Endothelial cell of umbilical vein (primary cell): Measurements from ENCODE around the gene MSRB2. TPM values are rescaled to one million over a fixed set of nuclear protein-coding genes. Genes with fewer than 3 reads are reported as not detected.

Experiments used
- BruUV-seq: library from RNA; stranded (reverse); fragments of 400-500 nt; replicated peaks from 2 replicates; lab custom pipeline; 2021; lab: Mats Ljungman, UMichigan
- CTCF ChIA-PET: fragments of 300-600, 350-600 bp; sonication (Branson Sonifier 250); formaldehyde crosslinking; loops from one replicate; lab custom pipeline; 2021; ENCODE audit warnings: antibody characterized with exemption, inconsistent platforms; lab: Charles Lee
- POLR2A ChIA-PET: fragments of 300-600, 350-600 bp; sonication (Branson Sonifier 250); formaldehyde crosslinking; loops from one replicate; lab custom pipeline; 2021; ENCODE audit warnings: antibody characterized with exemption, inconsistent platforms; lab: Charles Lee
- DNase-seq: peaks from one replicate; pipeline ENCODE4 v3.0.0-alpha.2; 2011; ENCODE audit warnings: low read depth, low spot score
- FAIRE-seq: peaks from 2 replicates; lab custom pipeline; 2011; peaks lifted over from hg19 to GRCh38; lab: Jason Lieb, UNC
- H2AFZ ChIP-seq: 2 replicates; pipeline ENCODE4 v1.6.0; 2012; ENCODE audit warnings: low read depth, low read length, control low read depth, inconsistent platforms
- H3K27ac ChIP-seq: 2 replicates; pipeline ENCODE4 v1.5.1; 2011; ENCODE audit warnings: low read depth, mild to moderate bottlenecking, control low read depth, low read length, moderate library complexity; ENCODE audit not compliant: insufficient read depth
- H3K27me3 ChIP-seq, 2 experiments: 2 replicates each; pipeline versions ENCODE4 v1.6.0 to v1.6.1; 2011; ENCODE audit warnings: low read length in 2 of 2, mixed read lengths in 1 of 2; ENCODE audit not compliant: control insufficient read depth in 2 of 2, insufficient read depth in 2 of 2
- H3K36me3 ChIP-seq, 2 experiments: 2 replicates in 1 of 2; 3 replicates in 1 of 2; pipeline ENCODE4 v1.5.1; 2011; ENCODE audit warnings: low read length in 2 of 2, mild to moderate bottlenecking in 1 of 2, moderate library complexity in 1 of 2; ENCODE audit not compliant: control insufficient read depth in 2 of 2, insufficient read depth in 2 of 2; ENCODE audit errors: extremely low read depth in 1 of 2
- H3K4me1 ChIP-seq: 3 replicates; pipeline ENCODE4 v1.5.1; 2011; ENCODE audit warnings: mild to moderate bottlenecking, low read length; ENCODE audit not compliant: control insufficient read depth, insufficient read depth; ENCODE audit errors: extremely low read depth
- H3K4me2 ChIP-seq: 2 replicates; pipeline ENCODE4 v1.6.1; 2011; ENCODE audit warnings: low read length, control low read depth, mixed read lengths; ENCODE audit not compliant: insufficient read depth
- H3K4me3 ChIP-seq, 3 experiments: fragments of 200-600 bp in 1 of 3; sonication (generic), shearing (Covaris generic) in 1 of 3; replicated peaks in 1 of 3; 2 replicates each; pipeline ENCODE4 v1.5.1; 2011 to 2016; ENCODE audit warnings: control low read depth in 3 of 3, low read length in 3 of 3, mild to moderate bottlenecking in 2 of 3, inconsistent platforms in 1 of 3, low read depth in 1 of 3, moderate library complexity in 1 of 3; ENCODE audit not compliant: insufficient read depth in 1 of 3
- H3K79me2 ChIP-seq: 2 replicates; pipeline ENCODE4 v1.6.0; 2012; ENCODE audit warnings: low read length, inconsistent platforms; ENCODE audit not compliant: control insufficient read depth, insufficient read depth
- H3K9ac ChIP-seq: replicated peaks from 2 replicates; pipeline ENCODE3; 2011; ENCODE audit warnings: low read length, control low read depth; ENCODE audit not compliant: insufficient read depth; ENCODE audit errors: extremely low read depth
- H3K9me1 ChIP-seq: replicated peaks from 3 replicates; pipeline ENCODE4 v1.6.0; 2011; ENCODE audit warnings: mild to moderate bottlenecking, low read length; ENCODE audit not compliant: control insufficient read depth, insufficient read depth; ENCODE audit errors: extremely low read depth
- H3K9me3 ChIP-seq: replicated peaks from 2 replicates; pipeline ENCODE4 v1.5.1; 2012; ENCODE audit warnings: low read length, inconsistent platforms; ENCODE audit not compliant: control insufficient read depth, insufficient read depth
- H4K20me1 ChIP-seq: replicated peaks from 2 replicates; pipeline ENCODE3; 2011; ENCODE audit warnings: mild to moderate bottlenecking, low read length; ENCODE audit not compliant: control insufficient read depth, insufficient read depth; ENCODE audit errors: extremely low read depth
- CTCF ChIP-seq, 2 donors: IDR thresholded peaks; 1 replicate in 1 of 2; 2 replicates in 1 of 2; pipeline ENCODE4 v1.5.1; 2011; ENCODE audit warnings: low read length in 2 of 2, mild to moderate bottlenecking in 2 of 2, moderate library complexity in 2 of 2, control low read depth in 1 of 2, inconsistent platforms in 1 of 2, low read depth in 1 of 2; ENCODE audit not compliant: insufficient read depth in 1 of 2; ENCODE audit errors: extremely low read depth in 1 of 2
- EZH2 ChIP-seq: IDR thresholded peaks from 2 replicates; pipeline ENCODE4 v1.6.1; 2012; ENCODE audit warnings: borderline replicate concordance, low read depth, mild to moderate bottlenecking, moderate library complexity, low read length, inconsistent platforms; ENCODE audit not compliant: severe bottlenecking
- GATA2 ChIP-seq: IDR thresholded peaks from 2 replicates; pipeline ENCODE4 v1.7.0; 2011; ENCODE audit warnings: low read depth, mild to moderate bottlenecking, moderate library complexity, mixed read lengths, low read length; ENCODE audit not compliant: insufficient read length, insufficient read depth
- JUN ChIP-seq: IDR thresholded peaks from 2 replicates; pipeline ENCODE4 v1.6.1; 2011; ENCODE audit warnings: borderline replicate concordance, low read depth; ENCODE audit not compliant: insufficient read length, insufficient read depth
- MAX ChIP-seq: IDR thresholded peaks from 2 replicates; pipeline ENCODE4 v1.6.1; 2011; ENCODE audit not compliant: insufficient read depth, insufficient read length
- MYC ChIP-seq: IDR thresholded peaks from one replicate; pipeline ENCODE4 v1.6.1; 2011; ENCODE audit warnings: mild to moderate bottlenecking, low read depth, low read length
- POLR2A ChIP-seq: IDR thresholded peaks from 2 replicates; pipeline ENCODE4 v1.6.1; 2012; ENCODE audit warnings: low read depth, mild to moderate bottlenecking, control low read depth, low read length
- POLR2AphosphoS5 ChIP-seq: IDR thresholded peaks from 2 replicates; pipeline ENCODE4 v1.6.1; 2012; ENCODE audit warnings: low read depth, mild to moderate bottlenecking, control low read depth, low read length, moderate library complexity; ENCODE audit not compliant: insufficient read depth
- dilution Hi-C: fragments of 300-500 bp; cut with MboI; formaldehyde crosslinking; loops from one replicate; pipeline ENCODE4 v1.15.0; 2019; ENCODE audit warnings: low sequenced_read_pairs; ENCODE audit not compliant: extremely low pct_ligation_motif_present
- intact Hi-C: fragments of 100-400 bp; cut with micrococcal nuclease; formaldehyde crosslinking; loops from one replicate; pipeline ENCODE4 v1.10.0; 2022
- polyA plus RNA-seq, 4 experiments: library from polyadenylated mRNA; depleted of rRNA in 3 of 4; stranded (reverse) in 3 of 4; unstranded in 1 of 4; fragments of >200 nt; gene quantifications; 2 replicates each; pipeline versions ENCODE4 v1.2.1 to v1.2.3, GENCODE V29; 2011 to 2012; ENCODE audit warnings: missing spikeins in 1 of 4
- total RNA-seq: library from RNA; stranded (reverse); gene quantifications from 2 replicates; pipeline ENCODE4 v1.2.3, GENCODE V29; 2021

MSRB2 gene
- total and polyA plus RNA-seq, 2 donors (not counting 3 experiments of a cell fraction or from before 2014, with no cell fraction given) = 16.2 to 20.6 TPM

GRCh38 chr10:23156447-23157150 is 61.2 kb downstream of the MSRB2 start:
- Histone ChIP-seq H3K9ac (no peak overlapping the region), H3K4me3 (no peak overlapping the region), H4K20me1 (no peaks in the 10 kb centered on the region), H2AFZ (no peak overlapping the region), H3K4me1 (peaks cover 3% of the 10 kb centered on the region), H3K9me3 (no peaks in the 10 kb centered on the region), H3K27me3 (no peaks in the 10 kb centered on the region), H3K36me3 (no peaks in the 10 kb centered on the region), H3K79me2 (no peaks in the 10 kb centered on the region), H3K27ac (no peak overlapping the region), H3K4me2 (no peak overlapping the region), H3K9me1 (no peaks in the 10 kb centered on the region)
- TF ChIP-seq JUN (no peak), POLR2AphosphoS5 (no peak), GATA2 (no peak), MYC (no peak), POLR2A (no peak), MAX (no peak), CTCF (IDR thresholded peaks at IDR 0.05; ENCODE audit: extremely low read depth in 1 of 2, insufficient read depth in 1 of 2, low read depth in 1 of 2, low read length in 2 of 2) (no peak), EZH2 (no peak)
- BruUV-seq = no TSS peak
- FAIRE-seq (no peak), DNase-seq (no peak)
- ChIA-PET CTCF (interaction anchor here (1.4 to 2.5 kb wide), 4 partner anchors 136 to 1357 kb away, joined by 3 to 10 read pairs (median 3); no protein-coding TSS in a partner anchor), POLR2A (no interaction called here)
- dilution Hi-C loops (no loop called here), intact Hi-C loops (no loop called here)
